HL-60/S4 treated with retinoic acid at 250 ng/mL for 4 days and 3 days (cell line): ENCODE results near the gene GRIA4.
"Not testable (repeated sequence)": the region's sequence is repeated elsewhere in the genome, so short reads cannot be mapped to it uniquely, and the experiment has no call there.

ENCODE experiments used
- in situ Hi-C: fragments of 300-500 bp; cut with MboI; formaldehyde crosslinking; loops from 2 replicates; pipeline ENCODE4 v1.7.0; 2022; ENCODE audit warnings: low sequenced_read_pairs

The GRIA4 gene

DNA sequence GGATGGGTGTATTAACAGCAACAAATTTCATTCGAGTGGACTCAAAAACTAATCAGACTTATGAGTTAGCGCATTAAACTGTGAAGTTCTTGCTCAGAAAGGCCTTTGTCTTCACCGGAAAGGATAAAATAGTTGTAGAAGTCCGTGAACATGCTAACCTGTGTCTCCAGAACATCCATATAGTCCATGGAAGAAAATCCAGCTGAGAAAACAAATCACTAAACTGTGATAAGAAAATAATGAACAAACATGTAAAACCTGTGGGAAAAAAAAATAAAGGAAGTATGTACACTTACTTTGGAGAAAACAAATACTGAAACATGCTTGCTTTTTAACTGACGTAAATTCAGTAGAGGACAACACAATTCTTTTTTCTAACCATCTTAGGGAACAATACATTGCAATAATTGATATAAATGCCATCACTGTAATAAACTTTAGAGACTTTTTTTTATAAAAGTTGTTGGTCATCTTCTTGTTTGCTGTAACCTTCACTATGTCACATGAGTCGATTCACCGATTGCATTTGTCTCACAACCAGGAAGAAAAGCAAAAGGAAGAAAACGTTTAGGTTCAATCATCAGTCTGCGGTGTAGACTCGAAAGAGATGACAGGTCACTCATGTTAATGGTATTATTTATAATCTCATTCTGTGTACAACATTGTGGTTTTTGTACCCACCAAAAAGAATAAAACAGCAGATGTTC, 370.3 kb downstream of the GRIA4 start:
- in situ Hi-C loops: no loop called here

DNA sequence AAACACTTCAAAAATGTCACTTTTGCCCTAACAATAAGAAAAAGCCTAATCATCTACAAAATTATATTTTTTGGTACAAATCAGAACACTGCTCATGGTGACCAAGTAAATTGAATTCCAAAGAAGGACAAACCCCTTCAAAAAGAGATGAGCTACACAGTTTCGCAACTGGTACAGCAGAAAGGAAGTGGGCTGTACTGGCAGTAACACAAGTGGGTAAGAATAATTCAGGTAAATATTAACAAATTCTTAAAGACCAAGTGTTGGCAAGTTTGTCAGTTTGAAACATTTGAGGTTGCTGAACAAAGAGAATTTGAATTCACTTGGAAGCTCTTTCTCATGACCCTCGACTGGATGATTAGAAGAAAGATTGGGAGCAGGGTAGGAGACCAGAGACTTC, 376.7 kb downstream of the GRIA4 start:
- in situ Hi-C loops: no loop called here

GRCh38 chr11:105988197-105988596, 378.3 kb downstream of the GRIA4 start:
- in situ Hi-C loops: no loop called here

DNA sequence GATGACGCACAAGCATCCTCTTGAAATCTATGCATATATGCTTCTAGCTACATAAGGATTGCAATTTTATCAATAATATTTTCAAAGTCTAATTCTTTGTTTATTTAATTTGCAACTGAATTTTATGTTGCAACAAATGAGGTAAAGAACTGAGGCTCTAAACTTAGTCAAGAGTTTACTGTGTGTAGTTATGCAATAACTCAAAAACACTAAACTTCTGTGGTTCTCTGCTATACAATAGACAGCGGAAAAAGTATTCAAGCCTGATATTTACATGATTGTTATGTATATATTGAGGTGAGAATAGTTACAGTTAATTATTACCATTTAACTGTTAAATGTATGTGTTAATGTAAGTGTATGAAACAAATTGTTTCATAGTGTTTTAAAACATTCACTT, 379.3 kb downstream of the GRIA4 start:
- in situ Hi-C loops: no loop called here

GRCh38 chr11:105991888-105992287, 382.0 kb downstream of the GRIA4 start:
- in situ Hi-C loops: no loop called here

- in situ Hi-C loops: no loop called here
Measured at GRCh38 chr11:106001304-106002012, 391.6 kb downstream of the GRIA4 start.

DNA sequence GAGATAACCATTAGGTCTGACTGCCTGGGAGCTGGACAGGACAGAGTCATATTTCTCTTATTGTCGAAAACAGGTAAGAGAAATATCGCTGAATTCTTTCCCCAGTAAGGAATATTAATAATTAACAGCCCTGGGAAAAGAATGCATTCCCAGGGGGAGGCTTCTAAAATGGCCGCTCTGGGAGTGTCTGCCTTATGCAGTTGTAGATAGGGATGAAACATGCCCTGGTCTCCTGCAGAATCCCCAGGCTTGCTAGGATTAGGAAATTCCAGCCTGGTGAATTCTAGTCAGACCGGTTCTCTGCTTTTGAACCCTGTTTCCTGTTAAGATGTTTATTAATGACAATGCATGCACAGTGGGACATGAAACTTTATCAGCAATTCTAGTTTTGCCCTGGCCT, 393.2 kb downstream of the GRIA4 start:
- in situ Hi-C loops: not testable (repeated sequence)

DNA sequence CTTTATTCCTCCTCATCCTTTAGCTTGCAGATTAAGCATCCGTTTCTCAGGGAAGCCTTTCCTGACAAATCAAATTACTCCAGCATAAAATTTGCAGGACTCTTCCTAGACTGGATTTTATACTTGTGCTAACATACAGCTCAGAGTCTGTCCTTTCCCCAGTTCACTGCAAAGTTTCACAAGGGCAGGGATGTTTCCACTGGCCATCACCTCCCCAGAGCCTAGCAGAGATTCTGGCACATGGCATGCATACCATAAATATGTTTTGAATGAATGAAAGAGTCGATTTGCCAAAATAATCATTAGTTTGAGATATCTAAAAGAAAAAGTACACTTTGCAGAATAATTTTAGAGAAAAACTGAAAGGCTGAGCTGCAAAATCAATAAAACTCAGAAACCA, 401.6 kb downstream of the GRIA4 start:
- in situ Hi-C loops: no loop called here

- in situ Hi-C loops: no loop called here
Measured at GRCh38 chr11:106012744-106013143, 402.9 kb downstream of the GRIA4 start.

GRCh38 chr11:106014035-106014434, 404.2 kb downstream of the GRIA4 start:
- in situ Hi-C loops: no loop called here

- in situ Hi-C loops: no loop called here
Measured at GRCh38 chr11:106014620-106015019, 404.7 kb downstream of the GRIA4 start.

DNA sequence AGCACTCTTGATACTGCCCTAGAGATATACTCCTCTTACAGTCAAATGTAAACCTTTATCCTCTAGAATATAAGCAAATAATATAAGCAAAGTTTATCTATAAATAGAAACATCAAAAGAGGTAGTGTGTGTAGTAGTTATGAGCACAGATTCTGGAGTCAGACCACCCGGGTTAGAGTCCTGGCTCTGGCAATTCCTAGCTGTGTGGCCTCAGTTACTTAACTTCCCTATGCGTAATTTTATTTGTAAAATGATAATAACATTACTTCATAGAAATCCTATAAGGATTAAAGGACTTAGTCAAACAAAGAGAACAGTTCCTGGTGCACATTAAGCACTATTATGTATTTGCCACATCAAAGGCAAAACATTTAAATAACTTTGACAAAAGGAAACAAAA, 405.2 kb downstream of the GRIA4 start:
- in situ Hi-C loops: no loop called here

- in situ Hi-C loops: no loop called here
Measured at GRCh38 chr11:106017093-106017492, 407.2 kb downstream of the GRIA4 start.

DNA sequence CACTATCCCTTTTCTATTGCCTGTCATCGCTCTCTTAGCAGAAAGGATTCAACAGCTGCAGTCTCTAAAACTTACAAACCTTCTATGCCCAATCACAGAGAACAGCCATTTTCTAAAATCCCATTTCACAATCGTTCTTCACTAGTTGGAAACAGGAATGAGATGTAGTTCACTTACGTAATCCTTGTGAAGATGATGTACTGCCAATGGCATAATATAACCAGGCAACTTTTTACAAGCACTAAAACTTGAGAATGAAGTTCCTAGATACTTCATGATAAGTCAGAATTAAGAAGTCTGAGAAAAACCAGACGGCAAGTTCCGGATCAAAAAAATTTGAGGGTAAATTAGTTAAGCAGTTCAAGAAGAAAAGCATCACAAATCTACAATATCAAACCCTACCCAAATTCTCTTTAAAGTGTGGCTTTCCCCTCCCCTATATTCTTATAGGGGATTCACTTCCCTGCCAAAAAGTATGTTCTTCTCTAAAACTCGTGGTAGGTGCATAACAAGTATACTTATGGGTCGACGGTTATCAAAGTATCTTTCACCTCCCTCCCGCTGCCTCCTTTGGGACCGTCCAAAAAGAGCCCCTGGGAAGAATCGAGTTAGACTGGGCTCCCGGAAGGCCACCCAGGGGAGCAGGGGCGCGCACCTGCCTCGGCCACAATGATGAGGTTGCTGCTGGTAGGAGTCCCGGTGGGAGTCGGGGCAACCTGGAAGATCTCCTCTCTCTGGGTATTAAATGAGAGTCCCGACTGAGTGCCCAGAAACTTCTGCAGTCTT, 411.5 kb downstream of the GRIA4 start:
- in situ Hi-C loops: no loop called here

- in situ Hi-C loops: no loop called here
Measured at GRCh38 chr11:106021967-106022794, 412.3 kb downstream of the GRIA4 start, which contains the start of gene MSANTD4. Gene MSANTD4, minus strand, starts transcription at chr11:106022240. Its CDS starts 11,323 bp downstream, at chr11:106010917.

GRCh38 chr11:106022795-106023275, 413.0 kb downstream of the GRIA4 start:
- in situ Hi-C loops: no loop called here

DNA sequence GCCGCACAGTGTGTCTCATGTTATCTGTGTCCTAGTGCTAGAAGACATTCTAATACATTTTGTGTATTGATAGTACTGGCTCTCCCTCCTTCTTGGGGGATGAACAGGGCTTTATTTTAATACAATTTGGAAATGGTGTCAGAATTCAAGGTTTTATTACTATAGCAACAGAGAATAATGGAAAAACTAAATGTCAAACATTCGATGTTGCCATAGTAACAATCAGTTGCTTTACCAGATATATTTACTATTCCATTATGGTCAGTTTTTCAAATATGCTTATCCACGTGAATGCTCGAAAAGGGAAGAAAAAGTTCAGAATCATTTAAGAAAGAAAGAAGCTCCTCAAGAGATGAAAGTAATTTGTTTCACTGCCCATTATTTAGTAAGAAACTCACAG, 420.7 kb downstream of the GRIA4 start:
- in situ Hi-C loops: no loop called here

DNA sequence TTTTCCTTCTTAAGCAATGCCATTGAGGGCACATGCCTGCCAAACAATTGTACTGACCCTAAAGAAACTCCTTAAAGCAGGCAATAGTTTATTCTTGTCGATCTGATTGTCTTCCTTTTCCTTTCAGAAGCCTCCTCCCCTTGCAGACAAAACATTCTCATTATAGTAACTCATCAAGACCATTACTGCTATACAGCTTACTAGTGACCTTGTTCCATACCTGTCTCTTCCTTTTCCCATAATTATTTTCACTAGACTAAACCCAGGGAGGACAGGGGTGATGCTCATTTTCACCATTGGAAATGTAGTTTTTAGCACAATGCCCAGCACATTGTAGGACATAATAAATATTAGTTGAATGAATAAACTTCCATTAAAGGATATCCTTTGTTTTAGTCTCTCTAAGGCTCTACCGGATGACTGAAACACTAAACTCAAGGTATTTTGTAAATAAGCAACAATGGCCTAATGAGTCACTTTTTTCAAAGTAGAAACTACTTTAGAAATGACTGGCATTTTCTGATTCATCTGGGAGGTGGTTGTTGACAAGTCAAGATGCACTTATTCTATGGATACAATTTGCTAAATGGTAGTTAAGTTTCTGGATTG, 421.4 kb downstream of the GRIA4 start:
- in situ Hi-C loops: no loop called here
